Activated T-helper 17 cell treated with anti-CD3 and anti-CD28 coated beads, Interleukin-2, amount 50 U/mL, for 72 hours (primary cell): ENCODE data around the gene TMPRSS15. TPM values are rescaled to one million over a fixed set of nuclear protein-coding genes. Genes with fewer than 3 reads are reported as not detected.

Experiments used
- ATAC-seq: fragments of 150-1000 bp; cut with Tn5 transposase; replicated peaks from 2 replicates; pipeline ENCODE4 v1.10.0; 2021; ENCODE audit warnings: mild to moderate bottlenecking, moderate library complexity
- H3K27ac Mint-ChIP-seq: one replicate; pipeline ENCODE4 v1.8.0; 2022; ENCODE audit warnings: mixed read lengths
- H3K27me3 Mint-ChIP-seq: one replicate; pipeline ENCODE4 v1.8.0; 2022; ENCODE audit warnings: mixed read lengths
- H3K36me3 Mint-ChIP-seq: one replicate; pipeline ENCODE4 v1.8.0; 2022; ENCODE audit warnings: low read depth, mild to moderate bottlenecking, mixed read lengths
- H3K4me1 Mint-ChIP-seq: one replicate; pipeline ENCODE4 v1.8.0; 2022; ENCODE audit warnings: mixed read lengths
- H3K4me3 Mint-ChIP-seq: one replicate; pipeline ENCODE4 v1.8.0; 2022; ENCODE audit warnings: mild to moderate bottlenecking, mixed read lengths
- H3K9me3 Mint-ChIP-seq: one replicate; pipeline ENCODE4 v1.8.0; 2022; ENCODE audit warnings: mixed read lengths
- total RNA-seq, 2 donors: library from RNA; stranded (reverse); gene quantifications; one replicate each; pipeline ENCODE4 v1.2.3, GENCODE V29; 2022

Gene TMPRSS15
- total RNA-seq, 2 donors from 2014 or later, result not detected

DNA sequence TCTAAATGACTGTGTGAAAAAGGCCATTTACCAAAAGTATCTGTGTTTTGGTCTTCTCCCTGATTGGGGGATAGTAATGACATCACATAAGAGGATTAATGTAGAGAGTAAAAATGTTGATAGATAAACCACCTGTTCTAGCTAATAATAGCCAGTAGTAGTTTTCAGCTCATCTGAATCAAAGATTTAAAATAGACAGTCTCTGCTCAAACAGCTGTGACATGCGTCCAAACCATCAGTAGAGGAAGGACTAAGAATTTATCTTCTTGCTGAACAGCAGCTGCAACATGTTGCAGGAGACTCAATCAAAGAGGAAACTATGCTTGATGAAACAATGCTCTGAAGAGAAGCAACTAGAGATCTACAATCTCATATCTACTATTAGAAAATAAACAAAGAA is 21.4 kb downstream of the TMPRSS15 start:
- Mint-ChIP-seq H3K4me1 (no peaks in the 10 kb centered on the region), H3K27ac (no peak overlapping the region), H3K4me3 (no peak overlapping the region), H3K9me3 (no peaks in the 10 kb centered on the region), H3K27me3 (no peaks in the 10 kb centered on the region), H3K36me3 (no peaks in the 10 kb centered on the region)
- no peak for ATAC-seq

- Mint-ChIP-seq H3K36me3 (no peaks in the 10 kb centered on the region), H3K27ac (no peak overlapping the region), H3K9me3 (no peaks in the 10 kb centered on the region), H3K4me1 (no peaks in the 10 kb centered on the region), H3K27me3 (no peaks in the 10 kb centered on the region), H3K4me3 (no peak overlapping the region)
- ATAC-seq, result no peak
Measured at GRCh38 chr21:18373606-18374005, 30.0 kb downstream of the TMPRSS15 start.

GRCh38 chr21:18370301-18370700 is 33.3 kb downstream of the TMPRSS15 start:
- no peak for ATAC-seq
- Mint-ChIP-seq H3K36me3 (no peaks in the 10 kb centered on the region), H3K4me1 (no peaks in the 10 kb centered on the region), H3K27ac (no peak overlapping the region), H3K27me3 (no peaks in the 10 kb centered on the region), H3K4me3 (no peak overlapping the region), H3K9me3 (no peaks in the 10 kb centered on the region)

DNA sequence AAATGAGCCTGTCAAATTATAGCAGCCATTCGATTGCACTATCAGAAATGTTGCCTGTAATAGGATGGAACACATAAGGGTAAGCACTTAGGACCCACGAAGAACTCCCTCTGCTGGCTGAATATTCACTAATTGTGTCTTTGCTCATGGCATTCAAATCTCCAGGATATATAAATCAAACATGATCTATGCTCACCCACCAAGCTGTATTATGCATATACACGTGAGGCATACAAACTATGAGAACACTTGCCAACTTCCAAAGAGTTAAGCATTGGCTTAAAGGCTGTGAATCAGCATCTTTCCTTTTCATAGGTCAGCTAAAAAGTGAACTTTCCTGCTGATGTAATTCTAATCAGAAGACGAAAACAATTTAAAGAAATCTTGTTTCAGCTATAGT is 34.5 kb downstream of the TMPRSS15 start:
- H3K9me3 Mint-ChIP-seq, result no peaks in the 10 kb centered on the region

GRCh38 chr21:18368205-18368604 is 35.4 kb downstream of the TMPRSS15 start:
- Mint-ChIP-seq H3K27ac (no peak overlapping the region), H3K9me3 (no peaks in the 10 kb centered on the region)
- no peak for ATAC-seq

More for the DNA sequence above, 34.5 kb downstream of the TMPRSS15 start:
- H3K4me1 Mint-ChIP-seq, result no peaks in the 10 kb centered on the region
- no peaks in the 10 kb centered on the region for H3K27me3 Mint-ChIP-seq
- H3K4me3 Mint-ChIP-seq, result no peak overlapping the region
- no peak for ATAC-seq
- H3K27ac Mint-ChIP-seq, result no peak overlapping the region
- H3K36me3 Mint-ChIP-seq, result no peaks in the 10 kb centered on the region

DNA sequence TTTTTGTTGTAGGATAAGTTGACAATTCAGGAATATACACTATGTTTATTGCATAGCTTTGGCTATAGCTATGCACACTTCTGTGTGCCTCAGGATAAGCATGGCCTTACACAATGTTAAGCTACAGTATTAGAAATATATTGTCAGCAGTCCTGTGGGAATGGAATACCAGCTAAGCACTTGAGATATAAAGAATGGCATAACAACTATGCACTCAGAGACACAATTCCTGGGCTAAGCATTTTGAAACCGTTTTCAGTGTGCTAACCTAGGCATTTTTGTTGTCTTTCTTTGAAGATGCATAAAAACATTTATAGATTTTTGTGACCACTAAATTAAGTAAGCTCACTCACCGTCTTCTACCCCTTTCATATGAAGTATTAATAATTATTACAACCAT is 46.8 kb downstream of the TMPRSS15 start:
- no peaks in the 10 kb centered on the region for H3K9me3 Mint-ChIP-seq
- no peaks in the 10 kb centered on the region for H3K36me3 Mint-ChIP-seq
- no peak overlapping the region for H3K4me3 Mint-ChIP-seq
- H3K27ac Mint-ChIP-seq, result no peak overlapping the region
- no peak for ATAC-seq
- H3K27me3 Mint-ChIP-seq, result peaks cover 3% of the 10 kb centered on the region
- H3K4me1 Mint-ChIP-seq, result no peaks in the 10 kb centered on the region

More at GRCh38 chr21:18368205-18368604, 35.4 kb downstream of the TMPRSS15 start:
- Mint-ChIP-seq H3K4me1 (no peaks in the 10 kb centered on the region), H3K4me3 (no peak overlapping the region), H3K36me3 (no peaks in the 10 kb centered on the region), H3K27me3 (no peaks in the 10 kb centered on the region)

- H3K4me3 Mint-ChIP-seq, result no peak overlapping the region
Measured at GRCh38 chr21:18354947-18355346, 48.6 kb downstream of the TMPRSS15 start.

DNA sequence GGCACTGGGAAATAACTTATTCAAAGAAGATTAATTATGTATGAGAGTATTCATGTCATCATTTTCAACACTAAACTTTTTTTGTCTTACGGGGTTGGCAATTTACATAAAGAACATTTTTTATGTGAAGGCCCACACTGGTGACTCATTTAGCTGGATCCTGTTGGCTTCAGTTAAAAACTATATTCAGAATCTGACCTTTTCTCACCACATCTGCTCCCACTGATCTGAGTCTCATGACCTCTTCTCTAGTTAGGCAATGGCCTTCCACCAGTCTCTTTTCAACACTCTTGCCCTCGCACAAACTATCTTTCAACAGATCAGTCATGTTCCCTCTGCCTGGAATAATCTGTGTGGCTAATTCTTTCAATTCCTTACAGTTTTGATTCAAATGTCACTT is 53.4 kb downstream of the TMPRSS15 start:
- no peaks in the 10 kb centered on the region for H3K27me3 Mint-ChIP-seq
- no peaks in the 10 kb centered on the region for H3K9me3 Mint-ChIP-seq
- H3K36me3 Mint-ChIP-seq, result no peaks in the 10 kb centered on the region
- H3K4me1 Mint-ChIP-seq, result no peaks in the 10 kb centered on the region
- H3K27ac Mint-ChIP-seq, result no peak overlapping the region
- ATAC-seq, result no peak
- no peak overlapping the region for H3K4me3 Mint-ChIP-seq

More at GRCh38 chr21:18354947-18355346, 48.6 kb downstream of the TMPRSS15 start:
- ATAC-seq, result no peak
- H3K9me3 Mint-ChIP-seq, result no peaks in the 10 kb centered on the region
- no peak overlapping the region for H3K27ac Mint-ChIP-seq
- no peaks in the 10 kb centered on the region for H3K4me1 Mint-ChIP-seq
- H3K27me3 Mint-ChIP-seq, result no peaks in the 10 kb centered on the region
- H3K36me3 Mint-ChIP-seq, result no peaks in the 10 kb centered on the region

DNA sequence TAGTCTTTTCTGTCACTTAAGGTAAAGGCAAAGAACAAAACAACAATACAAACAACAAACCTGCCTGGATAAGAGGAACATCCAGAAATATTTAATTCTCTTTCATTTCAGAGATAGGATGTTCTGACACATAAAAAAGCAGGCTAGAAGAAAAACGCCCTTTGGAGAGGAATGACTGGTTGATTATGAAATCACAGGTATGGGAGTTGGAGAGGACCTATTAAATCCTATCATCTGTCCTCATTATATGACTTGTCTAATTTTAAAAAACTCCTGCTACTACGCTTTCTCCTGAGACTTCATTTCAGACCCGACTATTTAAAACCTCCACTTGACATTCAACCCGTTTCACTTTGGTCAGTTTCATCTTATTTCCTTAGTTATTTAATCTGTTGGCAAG is 54.1 kb downstream of the TMPRSS15 start:
- no peak overlapping the region for H3K4me3 Mint-ChIP-seq
- no peak for ATAC-seq
- H3K9me3 Mint-ChIP-seq, result no peaks in the 10 kb centered on the region
- no peaks in the 10 kb centered on the region for H3K36me3 Mint-ChIP-seq
- no peaks in the 10 kb centered on the region for H3K27me3 Mint-ChIP-seq
- H3K4me1 Mint-ChIP-seq, result no peaks in the 10 kb centered on the region
- H3K27ac Mint-ChIP-seq, result no peak overlapping the region

- no peaks in the 10 kb centered on the region for H3K36me3 Mint-ChIP-seq
- H3K4me3 Mint-ChIP-seq, result no peak overlapping the region
- ATAC-seq, result no peak
- no peaks in the 10 kb centered on the region for H3K9me3 Mint-ChIP-seq
- H3K27ac Mint-ChIP-seq, result no peak overlapping the region
- H3K27me3 Mint-ChIP-seq, result no peaks in the 10 kb centered on the region
- no peaks in the 10 kb centered on the region for H3K4me1 Mint-ChIP-seq
Measured at GRCh38 chr21:18340387-18340942, 63.1 kb downstream of the TMPRSS15 start.

DNA sequence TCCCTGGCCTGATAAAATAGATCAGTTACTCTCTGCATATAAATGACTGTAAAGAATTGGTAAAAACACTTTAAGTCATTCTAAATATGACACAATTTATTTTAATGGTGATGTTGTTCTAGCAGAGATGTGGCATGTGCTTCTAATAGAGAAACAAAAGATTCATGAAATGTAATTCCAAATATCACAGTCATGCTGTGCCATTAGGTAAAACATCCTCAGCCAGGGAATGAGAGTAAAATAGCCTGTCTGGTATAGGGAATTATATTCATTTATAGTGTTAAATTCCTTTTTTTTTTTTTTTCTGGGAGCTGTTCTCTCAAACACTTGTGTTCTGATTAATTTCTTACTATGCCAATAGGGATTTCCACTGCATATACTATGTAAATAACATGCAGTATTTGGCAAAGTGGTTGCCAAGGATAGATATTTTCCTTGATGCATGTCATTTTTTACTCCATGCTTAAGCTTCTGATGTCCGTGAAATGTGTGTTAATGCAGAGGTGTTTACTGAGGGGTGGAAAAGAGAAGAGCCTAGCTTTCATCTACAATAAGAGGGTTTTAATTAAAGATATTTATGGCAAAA is 67.8 kb downstream of the TMPRSS15 start:
- Mint-ChIP-seq H3K27me3 (no peaks in the 10 kb centered on the region), H3K36me3 (no peaks in the 10 kb centered on the region), H3K9me3 (no peaks in the 10 kb centered on the region), H3K27ac (no peak overlapping the region), H3K4me1 (no peaks in the 10 kb centered on the region), H3K4me3 (no peak overlapping the region)
- ATAC-seq, result no peak

- ATAC-seq, result no peak
Measured at GRCh38 chr21:18334066-18334465, 69.5 kb downstream of the TMPRSS15 start.

GRCh38 chr21:18318156-18318555 is 85.4 kb downstream of the TMPRSS15 start:
- H3K4me3 Mint-ChIP-seq, result no peak overlapping the region

More at GRCh38 chr21:18334066-18334465, 69.5 kb downstream of the TMPRSS15 start:
- Mint-ChIP-seq H3K27me3 (no peaks in the 10 kb centered on the region), H3K27ac (no peak overlapping the region), H3K4me1 (no peaks in the 10 kb centered on the region), H3K4me3 (no peak overlapping the region), H3K36me3 (no peaks in the 10 kb centered on the region), H3K9me3 (no peaks in the 10 kb centered on the region)

DNA sequence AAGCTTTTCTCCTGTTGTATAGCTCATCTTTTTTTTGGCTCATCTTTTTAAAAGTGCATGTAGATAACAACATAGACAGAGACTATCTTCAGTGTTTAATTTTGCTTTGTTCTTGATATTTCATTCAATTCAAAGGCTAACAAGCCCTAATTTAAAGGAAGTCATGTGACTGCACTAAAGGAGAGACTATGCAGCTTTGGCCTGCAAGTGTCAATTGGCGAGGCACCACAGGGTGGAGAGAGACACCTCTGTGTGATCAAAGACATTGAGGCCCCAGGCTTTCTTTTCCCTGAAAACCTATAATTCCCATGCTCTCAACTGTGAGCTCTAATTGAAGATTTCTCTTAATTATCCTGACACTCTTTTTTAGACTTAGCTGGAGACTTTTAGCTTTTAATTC is 105.4 kb downstream of the TMPRSS15 start:
- no peak for ATAC-seq
- Mint-ChIP-seq H3K4me3 (no peak overlapping the region), H3K27ac (no peak overlapping the region), H3K9me3 (no peaks in the 10 kb centered on the region), H3K36me3 (no peaks in the 10 kb centered on the region), H3K4me1 (no peaks in the 10 kb centered on the region), H3K27me3 (peaks cover 3% of the 10 kb centered on the region)

More at GRCh38 chr21:18318156-18318555, 85.4 kb downstream of the TMPRSS15 start:
- no peak for ATAC-seq
- Mint-ChIP-seq H3K27me3 (no peaks in the 10 kb centered on the region), H3K36me3 (no peaks in the 10 kb centered on the region), H3K9me3 (peaks cover 6% of the 10 kb centered on the region), H3K4me1 (no peaks in the 10 kb centered on the region), H3K27ac (no peak overlapping the region)

DNA sequence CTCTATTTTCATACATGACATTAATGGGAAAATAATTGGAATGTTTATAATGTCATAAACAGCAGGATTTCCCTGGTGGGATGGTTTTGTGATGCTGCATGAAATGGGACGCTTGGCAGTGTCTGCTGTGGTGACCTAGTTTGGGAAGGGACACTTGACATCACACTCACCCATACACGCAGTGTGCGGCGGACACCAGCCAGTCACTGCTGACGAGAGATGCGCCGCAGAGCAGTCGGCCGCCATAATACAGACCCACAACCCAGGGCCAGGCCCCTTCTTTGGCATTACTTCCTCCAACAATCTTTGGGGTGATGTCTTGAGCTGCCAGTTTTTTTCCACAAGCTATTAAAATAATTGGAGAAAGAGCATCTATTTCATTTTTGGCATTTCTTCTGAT is 109.5 kb downstream of the TMPRSS15 start:
- H3K36me3 Mint-ChIP-seq, result no peaks in the 10 kb centered on the region
- no peak overlapping the region for H3K4me3 Mint-ChIP-seq
- H3K27me3 Mint-ChIP-seq, result no peaks in the 10 kb centered on the region
- no peaks in the 10 kb centered on the region for H3K4me1 Mint-ChIP-seq
- H3K9me3 Mint-ChIP-seq, result no peaks in the 10 kb centered on the region
- H3K27ac Mint-ChIP-seq, result no peak overlapping the region
- no peak for ATAC-seq
